22Rv1 (cell line): ENCODE results near the gene RBM45.

Experiments used
- CTCF ChIP-seq: fragments of 450-650 bp; IDR thresholded peaks from 2 replicates; pipeline ENCODE4 v1.5.1; 2017; ENCODE audit warnings: mild to moderate bottlenecking
- ZFX ChIP-seq: fragments of 450-650 bp; IDR thresholded peaks from 2 replicates; pipeline ENCODE4 v1.6.1; 2017; ENCODE audit warnings: antibody characterized with exemption, borderline replicate concordance

GRCh38 chr2:178112202-178113152 lies at the start of gene RBM45:
- peak; percentile 81 for TF ChIP-seq CTCF
- no peak for TF ChIP-seq ZFX
